Measurements from ENCODE around the gene HCN4.

The HCN4 gene

DNA sequence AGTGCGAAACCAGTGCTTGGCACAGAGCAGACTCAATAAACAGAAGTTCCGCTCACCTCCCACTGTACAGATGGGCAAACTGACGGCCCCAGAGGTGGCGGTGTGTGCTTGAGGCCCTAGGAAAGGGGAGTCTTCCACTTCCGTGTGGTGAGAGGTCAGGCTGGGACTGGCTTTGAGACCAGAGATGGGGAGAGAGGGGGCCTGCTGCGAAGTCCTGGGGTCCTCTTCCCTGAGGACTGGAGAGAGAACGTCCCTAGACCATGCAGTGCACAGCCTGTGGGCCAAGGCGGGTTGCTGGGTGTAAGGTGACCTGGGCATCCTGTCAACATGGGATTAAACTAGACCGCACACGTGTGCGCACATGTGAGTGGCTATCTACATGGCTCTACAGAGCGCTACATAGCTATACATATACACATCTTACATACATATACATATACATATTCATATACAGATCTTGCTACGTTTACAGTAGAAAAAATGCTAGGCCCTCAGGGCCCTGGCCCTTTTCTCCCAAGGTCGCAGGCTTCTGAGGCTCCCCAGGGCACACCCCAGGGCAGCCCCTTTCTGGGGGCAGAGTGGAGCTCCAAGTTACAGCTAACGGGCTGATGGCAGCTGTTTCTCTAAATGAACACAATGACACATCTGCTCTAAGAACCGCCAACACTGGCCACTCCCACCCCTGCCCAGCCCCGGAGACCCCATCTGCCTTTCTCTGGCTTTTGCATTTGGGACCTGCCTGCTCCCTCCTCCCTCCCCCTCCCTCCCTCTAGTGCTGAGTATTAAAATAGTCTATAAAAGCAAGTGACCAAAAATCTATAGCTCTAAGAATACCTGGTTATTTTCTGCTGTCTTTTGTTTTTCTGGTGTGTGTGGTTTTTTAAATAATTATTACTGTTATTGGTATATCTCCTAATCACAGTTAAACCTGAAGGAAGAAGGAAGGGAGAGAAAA lies 47.0 kb downstream of the HCN4 start:
- Histone ChIP-seq H3K9me3 (ENCODE audit: insufficient read depth, low read length) (no peaks in the 10 kb centered on the region), H3K36me3 (replicated peaks; ENCODE audit: low read depth, low read length) (no peaks in the 10 kb centered on the region), H3K4me1 (ENCODE audit: low read length) (peaks cover 8% of the 10 kb centered on the region; the same call in 1 of the 2 replicates), H4K20me1 (ENCODE audit: insufficient read depth, low read length) (no peaks in the 10 kb centered on the region), H3K27me3 (ENCODE audit: low read depth, low read length) (no peaks in the 10 kb centered on the region), H3K27ac (ENCODE audit: low read length) (no peak overlapping the region), H3K9ac (ENCODE audit: low read length) (no peak overlapping the region), H3K4me2 (ENCODE audit: low read length) (no peak overlapping the region), H3K79me2 (ENCODE audit: low read length) (no peaks in the 10 kb centered on the region), H2AFZ (ENCODE audit: low read depth, low read length) (no peak overlapping the region), H3K4me3 (ENCODE audit: low read length) (no peak overlapping the region)
- TF ChIP-seq, protein P1, sequence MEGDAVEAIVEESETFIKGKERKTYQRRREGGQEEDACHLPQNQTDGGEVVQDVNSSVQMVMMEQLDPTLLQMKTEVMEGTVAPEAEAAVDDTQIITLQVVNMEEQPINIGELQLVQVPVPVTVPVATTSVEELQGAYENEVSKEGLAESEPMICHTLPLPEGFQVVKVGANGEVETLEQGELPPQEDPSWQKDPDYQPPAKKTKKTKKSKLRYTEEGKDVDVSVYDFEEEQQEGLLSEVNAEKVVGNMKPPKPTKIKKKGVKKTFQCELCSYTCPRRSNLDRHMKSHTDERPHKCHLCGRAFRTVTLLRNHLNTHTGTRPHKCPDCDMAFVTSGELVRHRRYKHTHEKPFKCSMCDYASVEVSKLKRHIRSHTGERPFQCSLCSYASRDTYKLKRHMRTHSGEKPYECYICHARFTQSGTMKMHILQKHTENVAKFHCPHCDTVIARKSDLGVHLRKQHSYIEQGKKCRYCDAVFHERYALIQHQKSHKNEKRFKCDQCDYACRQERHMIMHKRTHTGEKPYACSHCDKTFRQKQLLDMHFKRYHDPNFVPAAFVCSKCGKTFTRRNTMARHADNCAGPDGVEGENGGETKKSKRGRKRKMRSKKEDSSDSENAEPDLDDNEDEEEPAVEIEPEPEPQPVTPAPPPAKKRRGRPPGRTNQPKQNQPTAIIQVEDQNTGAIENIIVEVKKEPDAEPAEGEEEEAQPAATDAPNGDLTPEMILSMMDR (IDR thresholded peaks at IDR 0.05; ENCODE audit: low read depth, low read length) = no peak
- no peak for TF ChIP-seq EZH2phosphoT487 (IDR thresholded peaks at IDR 0.05; ENCODE audit: low read depth)

DNA sequence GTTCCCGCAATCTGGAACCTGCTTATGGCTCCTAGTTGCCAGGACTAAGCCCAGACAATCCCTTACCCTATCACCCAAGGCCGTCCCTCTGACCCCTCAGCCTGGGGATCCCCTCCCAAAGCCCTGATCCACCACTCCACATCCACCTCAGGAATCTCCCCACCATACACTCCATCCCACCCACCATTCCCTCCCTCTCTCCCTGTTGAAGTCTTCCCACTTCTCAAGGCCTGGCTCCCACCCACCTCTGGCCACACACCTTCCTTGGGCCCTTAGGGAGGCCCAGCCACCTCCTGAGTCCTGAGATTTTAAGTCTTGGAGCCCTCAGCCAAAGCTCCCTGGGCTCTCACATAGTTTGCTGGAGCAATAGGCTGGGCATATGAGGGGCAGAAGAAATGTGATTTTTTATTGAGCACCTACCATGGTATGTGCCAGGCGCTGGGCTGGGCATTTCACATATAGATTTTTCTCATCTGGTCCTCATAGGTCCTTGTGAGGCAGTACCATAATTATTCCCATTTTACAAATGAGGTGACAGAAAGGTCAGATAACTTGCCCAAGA lies 48.1 kb downstream of the HCN4 start:
- Histone ChIP-seq H4K20me1 (ENCODE audit: insufficient read depth, low read length) (no peaks in the 10 kb centered on the region), H3K27ac (ENCODE audit: low read length) (no peak overlapping the region), H3K4me2 (ENCODE audit: low read length) (no peak overlapping the region)

DNA sequence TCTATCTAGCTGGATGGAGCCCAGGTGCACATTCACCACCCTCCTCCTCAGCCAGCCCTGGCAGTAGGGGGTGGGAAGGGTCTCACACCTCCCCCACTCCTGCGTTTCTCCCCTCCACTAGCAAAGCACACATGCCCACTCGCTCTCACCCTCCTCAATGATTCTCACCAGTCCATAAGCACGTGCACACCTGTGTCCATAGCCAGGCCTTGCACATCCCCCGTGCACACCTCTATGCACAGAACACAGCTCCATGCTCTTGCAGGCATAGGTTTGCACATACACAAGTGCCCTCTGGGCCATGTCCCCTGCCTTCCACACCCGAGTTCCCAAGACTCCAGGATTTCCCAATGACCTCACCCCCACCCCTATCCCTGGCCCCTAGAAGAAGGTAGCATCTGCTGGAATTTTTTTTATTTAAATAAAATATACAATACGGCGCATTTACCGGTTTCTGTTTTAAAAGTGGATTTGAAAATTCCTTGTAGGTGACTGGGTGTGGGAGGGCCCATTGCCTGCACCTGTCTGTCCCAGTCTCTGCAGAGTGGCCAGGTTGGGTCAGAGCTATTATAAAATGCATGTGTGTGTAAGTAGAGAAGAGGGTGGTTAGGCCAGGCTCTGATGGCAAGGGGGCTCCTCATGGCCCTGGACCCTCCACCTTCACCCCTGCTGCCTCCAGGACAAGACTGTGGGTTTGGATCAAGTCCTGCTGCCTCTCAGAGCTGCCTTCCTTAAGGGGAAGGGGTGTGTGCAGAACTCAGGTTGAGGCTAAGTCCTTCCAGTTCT lies 49.1 kb downstream of the HCN4 start:
- H4K20me1 ChIP-seq (ENCODE audit: insufficient read depth, low read length) = no peaks in the 10 kb centered on the region
- H3K4me2 ChIP-seq (ENCODE audit: low read length) = no peak overlapping the region
- H3K9me3 ChIP-seq (ENCODE audit: insufficient read depth, low read length) = no peaks in the 10 kb centered on the region
- no peaks in the 10 kb centered on the region for H3K36me3 ChIP-seq (replicated peaks; ENCODE audit: low read depth, low read length)
- H3K4me1 ChIP-seq (ENCODE audit: low read length) = no peaks in the 10 kb centered on the region
- H3K27me3 ChIP-seq (ENCODE audit: low read depth, low read length) = peaks cover 6% of the 10 kb centered on the region
- H3K79me2 ChIP-seq (ENCODE audit: low read length) = no peaks in the 10 kb centered on the region
- no peak overlapping the region for H3K4me3 ChIP-seq (ENCODE audit: low read length)
- TF ChIP-seq EZH2phosphoT487 (IDR thresholded peaks at IDR 0.05; ENCODE audit: low read depth) = no peak
- TF ChIP-seq, protein P1 (IDR thresholded peaks at IDR 0.05; ENCODE audit: low read depth, low read length) = no peak
- H3K9ac ChIP-seq (ENCODE audit: low read length) = no peak overlapping the region
- H3K27ac ChIP-seq (ENCODE audit: low read length) = no peak overlapping the region
- H2AFZ ChIP-seq (ENCODE audit: low read depth, low read length) = no peak overlapping the region

More for the DNA sequence above, 48.1 kb downstream of the HCN4 start:
- no peaks in the 10 kb centered on the region for H3K27me3 ChIP-seq (ENCODE audit: low read depth, low read length)
- no peak overlapping the region for H2AFZ ChIP-seq (ENCODE audit: low read depth, low read length)
- H3K36me3 ChIP-seq (replicated peaks; ENCODE audit: low read depth, low read length) = no peaks in the 10 kb centered on the region
- H3K4me3 ChIP-seq (ENCODE audit: low read length) = no peak overlapping the region
- TF ChIP-seq, protein P1 (IDR thresholded peaks at IDR 0.05; ENCODE audit: low read depth, low read length) = no peak
- no peak for TF ChIP-seq EZH2phosphoT487 (IDR thresholded peaks at IDR 0.05; ENCODE audit: low read depth)
- H3K79me2 ChIP-seq (ENCODE audit: low read length) = no peaks in the 10 kb centered on the region
- no peak overlapping the region for H3K9ac ChIP-seq (ENCODE audit: low read length)
- H3K9me3 ChIP-seq (ENCODE audit: insufficient read depth, low read length) = no peaks in the 10 kb centered on the region
- H3K4me1 ChIP-seq (ENCODE audit: low read length) = peaks cover 5% of the 10 kb centered on the region; the same call in 1 of the 2 replicates

Data from OCI-LY3 (cell line).